GM18909 (cell line): ENCODE measurements around the gene SPATC1L.

Experiments used
- ATAC-seq: cut with Tn5 transposase; IDR thresholded peaks from one replicate; pipeline ENCODE4 v1.9.1; 2021; ENCODE audit warnings: mild to moderate bottlenecking; ENCODE audit not compliant: unreplicated experiment, poor library complexity

Gene SPATC1L

DNA sequence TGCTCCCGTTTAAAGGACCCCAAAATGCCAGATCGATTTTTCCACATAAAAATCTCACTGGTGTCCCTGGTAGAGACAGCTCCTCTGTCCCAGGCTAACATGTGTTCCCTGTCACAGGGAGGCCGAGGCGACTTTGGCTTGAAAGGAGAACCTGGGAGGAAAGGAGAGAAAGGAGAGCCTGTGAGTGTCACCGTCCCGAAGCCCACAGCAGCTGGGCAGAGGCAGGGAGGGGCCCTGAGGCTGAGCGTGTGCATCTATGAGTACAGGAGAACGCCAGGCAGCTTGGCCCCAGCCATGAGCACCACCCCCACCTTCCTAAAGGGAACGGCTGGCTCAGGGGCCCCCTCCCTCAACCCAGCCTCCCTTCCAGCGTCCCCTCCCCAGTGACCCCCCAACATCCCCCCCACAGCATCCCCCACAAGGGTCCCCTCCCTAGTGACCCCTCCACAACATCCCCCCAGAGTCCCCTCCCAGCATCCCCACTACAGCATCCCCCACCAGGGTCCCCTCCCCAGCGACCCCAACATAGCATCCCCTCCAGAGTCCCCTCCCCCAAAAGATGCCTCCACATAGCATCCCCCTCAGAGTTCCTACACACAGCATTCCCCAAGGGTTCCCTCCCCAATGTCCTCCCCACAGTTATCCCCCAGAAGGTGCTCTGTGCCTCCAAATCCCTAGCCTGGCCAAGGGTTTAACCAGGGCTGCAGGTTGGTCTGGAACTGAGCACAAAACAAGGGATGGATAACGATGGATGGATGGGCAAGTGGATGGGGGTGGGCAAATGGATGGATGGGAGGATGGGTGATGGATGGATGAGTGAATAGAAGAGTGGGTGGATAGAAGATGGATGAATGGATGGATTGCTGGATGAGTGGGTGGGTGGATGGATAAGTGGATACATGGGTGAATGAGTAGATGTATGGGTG lies 61.2 kb downstream of the SPATC1L start:
- no peak for ATAC-seq

DNA sequence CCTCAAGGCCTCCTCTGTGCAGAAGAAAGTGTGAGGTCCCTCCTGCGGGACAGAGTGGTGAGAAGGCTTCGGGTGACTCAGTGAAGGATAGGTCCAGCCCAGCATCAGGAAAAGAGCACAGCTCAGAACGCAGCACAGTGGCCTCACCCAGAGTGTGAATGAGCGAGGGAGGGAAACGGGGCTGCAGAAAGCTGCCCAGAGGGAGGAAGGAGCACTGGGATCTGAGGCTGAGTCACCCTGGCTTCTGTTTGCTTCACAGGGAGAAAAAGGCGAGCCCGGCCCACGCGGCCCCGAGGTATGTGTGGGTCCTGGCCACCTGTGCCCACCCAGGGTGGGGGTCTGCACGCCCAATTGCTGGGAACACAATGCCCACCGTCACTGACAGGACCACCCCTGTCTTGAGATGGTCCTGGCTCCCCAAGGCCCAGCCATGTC lies 62.0 kb downstream of the SPATC1L start:
- ATAC-seq, result no peak

DNA sequence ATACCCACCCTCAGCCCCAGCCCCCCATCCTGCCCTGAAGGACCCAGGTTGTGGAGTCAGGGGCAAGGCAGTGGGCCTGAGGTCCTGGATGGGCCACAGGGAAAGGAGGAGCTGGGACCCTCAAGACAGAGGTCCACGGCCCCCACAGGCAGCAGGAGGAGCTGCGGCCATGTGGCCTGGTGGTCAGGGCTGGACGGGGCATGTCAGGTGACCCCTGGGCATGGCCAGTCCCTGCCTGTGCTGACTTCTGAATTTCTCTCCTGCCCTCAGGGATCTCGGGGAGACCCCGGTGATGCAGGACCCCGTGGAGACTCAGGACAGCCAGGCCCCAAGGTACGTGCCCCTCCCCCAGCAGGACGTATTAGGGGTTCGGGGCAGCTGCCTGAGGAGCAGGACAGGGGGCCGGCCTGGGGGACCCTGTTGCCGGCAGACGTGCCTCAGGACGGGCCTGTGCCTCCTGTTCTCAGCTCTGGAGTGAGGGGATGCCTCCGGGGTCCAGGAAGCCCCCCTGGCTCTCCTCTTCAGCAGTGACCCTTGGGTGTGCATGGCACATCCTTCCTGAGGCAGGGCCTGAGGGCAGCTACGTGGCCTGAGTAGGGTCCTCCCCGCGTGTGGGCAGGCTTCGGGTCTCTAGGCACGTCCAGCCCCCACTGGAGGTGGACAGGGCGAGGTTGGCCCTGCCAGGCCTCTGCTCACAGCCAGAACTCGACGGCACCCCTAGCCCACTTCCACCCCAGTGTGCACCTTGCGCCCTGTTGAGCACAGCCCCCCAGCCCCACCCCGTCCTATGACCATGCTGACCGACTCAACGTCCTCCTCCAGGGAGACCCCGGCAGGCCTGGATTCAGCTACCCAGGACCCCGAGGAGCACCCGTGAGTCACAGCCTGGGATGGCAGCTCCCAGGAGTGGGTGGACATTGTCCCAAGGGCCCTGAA lies 62.7 kb downstream of the SPATC1L start:
- ATAC-seq, result no peak

DNA sequence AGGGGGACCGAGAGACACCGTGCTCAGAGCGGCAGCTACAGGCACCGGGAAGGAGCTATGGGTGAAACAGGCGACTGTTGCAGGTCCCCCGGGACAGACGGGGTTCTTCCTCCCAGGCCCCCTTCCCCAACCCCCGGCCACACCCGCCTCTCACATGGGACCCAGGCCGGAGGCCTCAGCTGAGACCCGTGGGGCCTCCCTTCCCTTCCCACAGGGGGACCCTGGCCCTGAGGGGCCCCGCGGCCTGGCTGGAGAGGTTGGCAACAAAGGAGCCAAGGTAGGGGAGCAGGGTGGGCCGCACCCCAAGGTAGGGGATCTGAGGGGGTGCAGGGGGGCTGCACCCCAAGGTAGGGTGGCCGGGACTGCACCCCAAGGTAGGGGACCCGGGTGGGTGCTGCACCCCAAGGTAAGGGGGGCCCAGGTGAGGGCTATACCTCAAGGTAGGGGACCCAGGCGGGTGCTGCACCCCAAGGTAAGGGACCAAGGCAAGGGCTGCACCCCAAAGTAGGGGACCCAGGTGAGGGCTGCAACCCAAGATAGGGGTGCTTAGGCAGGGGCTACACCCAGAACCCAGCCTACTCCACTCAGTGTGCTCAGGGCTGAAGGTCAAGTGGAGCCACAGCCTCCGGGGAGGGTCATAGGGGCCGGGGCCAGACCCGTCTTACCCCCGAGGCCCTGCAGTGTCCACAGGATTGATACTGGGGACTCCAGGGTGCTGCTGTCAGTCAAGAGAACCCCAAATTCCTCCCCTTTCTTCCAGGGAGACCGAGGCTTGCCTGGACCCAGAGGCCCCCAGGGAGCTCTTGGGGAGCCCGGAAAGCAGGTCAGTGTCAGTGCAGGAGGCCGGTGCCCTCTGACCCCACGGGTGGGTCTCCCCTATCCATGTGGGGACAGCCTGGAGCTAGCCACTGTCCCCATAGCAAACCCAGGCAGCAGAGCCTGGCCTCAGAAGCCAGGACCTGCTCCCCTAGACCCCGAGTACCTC lies 63.7 kb downstream of the SPATC1L start:
- ATAC-seq, result no peak

DNA sequence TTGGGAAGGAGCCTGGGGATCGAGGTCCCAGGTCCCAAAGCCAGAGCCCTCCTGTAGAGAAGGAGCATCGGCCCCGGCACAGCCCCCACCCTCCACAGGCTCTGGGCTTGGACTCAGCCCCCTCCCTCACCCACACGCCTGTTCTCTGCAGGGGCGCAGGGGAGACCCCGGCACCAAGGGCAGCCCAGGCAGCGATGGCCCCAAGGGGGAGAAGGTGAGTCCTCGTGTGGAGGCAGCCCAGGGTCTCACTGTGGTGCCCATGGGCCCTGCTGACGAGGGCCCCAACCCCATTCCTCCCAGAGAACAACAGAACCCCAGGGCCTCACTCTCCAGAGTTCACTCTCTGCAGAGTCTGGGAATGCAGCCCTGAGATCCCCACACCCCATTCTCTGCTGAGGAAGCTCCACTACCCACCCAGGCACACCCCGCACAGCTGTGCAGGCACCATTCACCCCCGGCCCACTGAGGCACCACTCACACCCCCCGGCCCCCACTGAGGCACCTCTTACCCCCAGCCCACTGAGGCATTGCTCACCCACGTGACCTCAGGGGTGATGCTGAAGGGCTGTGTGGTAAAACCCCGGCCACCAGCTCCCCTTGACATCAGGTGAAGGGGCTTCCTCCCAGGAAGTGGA lies 64.5 kb downstream of the SPATC1L start:
- ATAC-seq, result no peak

DNA sequence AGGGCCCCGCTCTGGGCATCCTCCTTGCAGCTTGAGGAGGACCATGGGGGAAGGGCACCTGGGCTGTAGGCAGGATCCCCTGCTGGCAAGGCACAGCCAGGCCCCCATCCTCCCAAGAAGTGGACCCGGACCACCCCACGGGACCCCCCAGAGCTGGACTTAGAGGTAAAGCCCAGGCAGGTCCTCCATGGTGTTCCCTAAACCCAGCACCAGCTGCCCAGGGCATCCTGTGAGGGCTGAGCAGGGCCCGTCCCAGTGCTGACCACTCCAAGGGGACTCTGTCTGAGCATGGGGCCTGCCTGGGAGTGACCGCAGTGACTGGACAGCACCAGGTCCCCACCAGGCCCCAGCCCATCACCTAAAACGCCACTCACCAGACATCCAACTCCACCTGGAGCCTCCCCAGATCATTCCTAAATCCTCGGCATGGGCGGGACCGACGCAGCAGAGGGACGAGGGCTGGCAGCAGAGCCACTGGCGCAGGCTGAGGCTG lies 65.1 kb downstream of the SPATC1L start:
- ATAC-seq, result no peak

DNA sequence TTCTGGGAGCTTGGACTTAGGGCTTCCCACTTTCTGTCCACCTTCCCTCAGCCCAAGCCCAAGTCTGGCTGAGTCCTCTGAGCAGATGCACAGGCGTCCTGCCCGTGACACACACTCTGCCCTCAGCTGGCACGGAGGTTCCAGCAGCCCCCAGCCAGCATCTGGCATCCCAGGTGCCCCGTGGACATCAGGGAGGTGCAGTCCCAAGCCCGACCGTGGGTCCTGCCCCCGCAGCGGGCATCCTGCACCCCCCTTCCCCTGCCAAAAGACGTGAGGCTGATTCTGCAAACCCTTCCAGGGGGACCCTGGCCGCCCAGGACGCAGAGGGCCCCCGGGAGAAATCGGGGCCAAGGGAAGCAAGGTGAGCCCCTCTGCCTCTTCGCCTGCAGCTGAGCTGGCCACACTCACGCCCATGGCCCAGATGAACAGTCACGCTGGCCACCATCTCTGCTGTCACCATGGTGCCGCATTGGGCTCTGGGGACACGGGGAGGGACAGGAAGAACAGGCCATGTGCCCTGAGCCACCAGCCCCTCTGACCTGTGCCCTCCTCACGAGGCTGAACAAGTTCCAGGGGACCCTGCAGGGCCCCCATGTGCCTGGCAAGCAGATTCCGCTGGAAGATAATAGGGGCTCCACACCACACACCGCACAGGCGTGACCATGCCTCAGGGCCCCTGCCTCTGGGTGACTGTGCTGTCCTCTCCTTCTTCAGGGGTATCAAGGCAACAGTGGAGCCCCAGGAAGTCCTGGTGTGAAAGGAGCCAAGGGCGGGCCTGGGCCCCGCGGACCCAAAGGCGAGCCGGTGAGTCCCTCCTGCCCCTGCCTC lies 65.7 kb downstream of the SPATC1L start:
- ATAC-seq, result no peak

DNA sequence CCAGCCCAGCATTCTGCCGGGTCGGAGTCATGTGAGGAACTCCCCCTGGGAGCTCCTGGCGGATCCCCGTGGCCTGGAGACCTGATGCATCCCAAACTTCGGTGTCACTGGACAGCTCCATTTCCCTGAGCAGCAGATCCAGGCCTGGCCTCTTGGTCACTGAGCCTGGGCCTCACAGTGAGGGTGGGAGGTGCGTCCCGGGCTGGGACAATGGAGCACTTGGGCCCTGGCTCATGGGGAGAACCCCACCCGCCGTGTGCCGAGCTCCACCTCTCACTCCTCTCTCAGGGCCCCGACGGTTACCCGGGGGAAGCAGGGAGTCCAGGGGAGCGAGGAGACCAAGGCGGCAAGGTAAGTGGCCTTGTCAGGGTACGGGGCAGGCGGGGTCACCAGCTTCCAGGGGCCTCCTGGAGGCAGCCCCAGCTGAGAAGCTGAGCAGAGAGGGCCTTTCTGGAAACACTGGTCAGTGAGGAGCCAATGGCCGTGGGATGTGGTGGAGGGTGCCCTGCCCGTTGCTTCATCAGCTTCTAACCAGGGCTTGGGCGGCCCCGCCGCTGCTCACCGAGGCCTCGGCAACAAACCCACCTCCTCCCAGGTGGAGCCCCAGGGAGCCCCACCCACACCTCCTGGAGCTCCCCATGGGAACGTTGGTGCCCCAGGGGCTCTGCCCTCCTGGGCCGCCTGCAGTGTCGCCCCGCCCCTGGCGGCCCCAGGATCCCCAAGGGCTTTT lies 66.5 kb downstream of the SPATC1L start:
- no peak for ATAC-seq

DNA sequence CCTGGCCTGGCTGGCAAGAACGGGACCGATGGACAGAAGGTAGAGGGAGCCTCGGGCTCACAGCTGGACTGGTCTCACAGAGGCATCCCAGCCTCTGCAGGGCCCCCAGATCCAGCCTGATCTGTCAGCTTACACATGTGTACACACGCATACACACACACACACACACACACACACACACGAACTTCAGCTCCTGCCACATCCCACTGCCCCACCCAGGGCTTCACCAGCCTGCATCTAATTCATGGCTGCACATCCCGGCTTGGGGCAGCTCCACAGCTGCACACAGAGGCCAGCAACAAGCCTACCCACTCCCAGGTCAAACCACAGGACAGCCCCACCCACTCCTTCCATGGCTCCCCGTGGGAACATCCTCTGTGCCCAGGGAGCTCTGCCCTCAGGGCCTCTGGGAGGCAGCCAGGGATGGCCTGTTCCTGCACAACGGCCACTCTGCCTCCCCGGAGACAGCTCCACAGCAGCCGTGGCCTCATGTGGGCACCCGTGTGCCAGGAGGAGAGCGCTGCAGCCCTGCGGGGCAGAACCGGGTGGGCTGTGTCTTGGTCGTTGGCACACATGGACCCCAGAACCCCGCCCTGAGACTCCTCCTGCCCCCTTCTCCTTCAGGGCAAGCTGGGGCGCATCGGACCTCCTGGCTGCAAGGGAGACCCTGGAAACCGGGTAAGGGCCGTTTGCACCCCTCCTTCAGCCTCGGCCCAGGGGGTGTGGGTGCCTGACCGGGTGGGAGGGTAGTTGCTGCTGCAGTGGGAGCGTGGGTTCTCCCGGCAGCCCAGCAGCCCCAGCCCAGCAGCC lies 67.3 kb downstream of the SPATC1L start:
- no peak for ATAC-seq

DNA sequence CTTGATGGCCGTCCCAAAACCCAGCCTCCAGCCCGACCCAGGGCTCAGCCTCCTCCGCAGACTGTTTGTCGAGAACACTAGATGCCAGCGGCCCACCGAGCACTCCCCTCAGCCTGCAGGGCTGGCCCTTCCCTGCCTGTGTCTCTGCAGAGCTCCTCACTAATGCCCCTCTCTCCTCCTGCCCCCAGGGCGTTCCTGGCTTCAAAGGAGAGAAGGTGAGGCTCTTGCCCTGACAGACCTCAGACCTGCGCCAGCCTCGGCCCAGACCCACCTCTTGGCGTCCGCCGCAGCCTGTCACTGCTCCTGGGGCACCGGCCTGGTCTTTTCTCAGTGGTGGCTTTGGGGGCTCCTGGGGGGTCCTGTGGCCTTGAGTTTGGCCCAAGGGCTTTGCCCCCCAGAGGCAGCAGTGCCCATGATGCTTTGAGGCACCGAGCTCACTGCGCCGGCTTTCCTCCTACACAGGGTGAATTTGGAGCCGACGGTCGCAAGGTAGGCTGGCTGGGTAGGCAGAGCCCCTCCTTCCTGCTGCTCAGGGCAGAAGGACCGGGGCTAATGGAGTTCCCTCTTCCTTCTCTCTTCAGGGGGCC lies 68.0 kb downstream of the SPATC1L start:
- no peak for ATAC-seq

DNA sequence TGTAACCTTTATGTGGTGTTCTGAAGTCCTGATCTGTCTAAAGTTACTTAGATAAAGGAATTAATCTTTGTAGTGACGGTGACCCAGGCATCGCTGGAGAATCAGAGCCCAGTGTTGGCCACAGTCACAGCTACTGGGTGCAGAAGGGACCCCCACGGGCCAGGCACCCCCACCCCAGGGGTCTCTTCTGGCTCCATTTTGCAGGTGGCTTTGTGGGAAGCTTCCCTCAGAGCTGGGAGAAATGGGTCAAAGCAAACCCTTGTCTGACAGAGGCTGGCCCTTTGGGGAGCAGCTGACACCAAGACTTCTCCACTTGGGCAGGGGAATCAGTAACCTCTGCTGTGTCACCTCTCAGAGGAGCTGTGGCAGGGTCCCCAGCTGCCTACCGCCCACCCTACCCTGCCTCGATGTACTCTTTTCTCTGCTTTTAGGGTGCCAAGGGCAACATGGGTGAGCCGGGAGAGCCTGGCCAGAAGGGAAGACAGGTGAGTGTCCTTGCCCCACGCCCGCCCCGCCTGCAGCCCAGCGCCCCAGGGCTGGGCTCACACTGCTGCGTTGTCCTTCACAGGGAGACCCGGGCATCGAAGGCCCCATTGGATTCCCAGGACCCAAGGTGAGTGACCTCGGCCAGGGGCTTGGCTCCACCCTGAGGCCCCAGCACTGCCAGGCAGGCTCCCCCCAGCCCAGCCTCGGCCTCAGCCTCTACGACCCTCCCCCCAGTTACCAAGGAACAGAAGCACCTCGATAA lies 68.6 kb downstream of the SPATC1L start:
- ATAC-seq, result no peak

DNA sequence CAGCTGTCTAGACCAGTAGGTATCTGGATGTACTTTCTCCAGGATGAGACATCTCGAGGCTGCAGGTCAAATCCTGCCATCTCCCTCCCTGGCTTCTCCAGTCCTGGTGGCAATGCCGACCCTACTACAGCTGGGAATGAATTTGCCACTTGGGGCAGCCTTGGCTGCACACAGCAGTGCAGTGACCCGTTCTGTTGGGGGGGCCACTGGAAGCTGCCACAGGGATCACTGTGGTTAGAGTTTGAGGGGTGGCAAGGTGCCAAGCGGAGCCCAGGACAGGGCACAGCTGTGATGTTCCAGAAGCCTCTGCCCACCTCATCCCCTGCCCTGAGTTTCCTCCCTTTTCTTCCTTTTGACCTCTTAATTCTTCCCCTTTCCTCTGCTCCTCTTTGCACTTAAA lies 69.3 kb downstream of the SPATC1L start:
- no peak for ATAC-seq

DNA sequence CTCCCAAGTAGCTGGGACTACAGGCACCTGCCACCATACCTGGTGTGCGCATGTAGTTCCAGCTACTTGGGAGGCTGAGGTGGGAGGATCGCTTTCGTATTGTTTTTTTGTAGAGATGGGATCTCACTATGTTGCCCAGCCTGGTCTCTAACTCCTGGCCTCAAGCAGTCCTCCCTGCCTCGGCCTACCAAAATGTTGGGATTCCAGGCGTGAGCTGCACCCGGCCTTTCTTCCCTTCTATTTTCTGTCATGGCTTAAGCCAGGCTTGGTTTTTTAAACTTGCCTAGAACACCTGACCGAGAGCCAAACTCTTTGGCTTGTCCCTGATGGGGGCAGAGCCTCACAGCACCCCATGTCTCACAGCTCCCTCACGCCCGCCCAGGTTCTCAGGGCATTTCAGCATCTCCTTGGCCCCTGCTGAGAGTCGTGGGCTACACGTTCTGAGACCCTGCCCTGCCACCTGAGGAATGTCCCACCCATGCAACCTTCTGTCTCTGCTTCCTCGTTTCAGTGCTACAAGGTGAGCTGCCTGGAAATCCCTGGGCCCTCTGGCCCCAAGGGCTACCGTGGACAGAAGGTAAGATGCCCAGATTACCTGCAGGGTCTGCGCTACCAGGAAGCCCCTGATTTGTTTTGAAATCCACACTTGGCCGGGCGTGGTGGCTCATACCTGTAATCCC lies 70.6 kb downstream of the SPATC1L start:
- no peak for ATAC-seq

DNA sequence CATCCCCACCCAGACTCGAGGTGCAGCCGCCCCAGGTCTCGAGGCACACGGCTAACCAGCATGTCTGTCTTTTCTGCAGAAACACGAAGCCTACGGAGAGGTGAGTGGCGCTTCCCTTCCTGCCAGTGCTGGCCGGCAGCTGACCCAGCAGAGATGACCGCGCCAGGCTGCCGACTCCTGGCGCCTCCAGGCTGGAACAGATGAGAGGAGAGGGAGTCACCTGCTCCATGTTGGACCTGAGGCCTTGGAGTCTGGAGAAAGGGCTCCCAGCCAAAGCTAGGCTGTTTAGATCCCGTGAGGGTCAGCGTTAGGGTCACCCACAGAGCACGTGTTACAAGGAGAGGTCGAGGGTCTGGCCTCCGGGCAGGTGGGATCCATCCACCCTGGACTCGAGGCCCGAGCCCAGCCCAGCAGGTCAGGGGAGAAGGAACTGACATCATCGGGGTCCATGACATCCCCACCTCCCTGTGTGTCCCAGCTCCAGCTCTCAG lies 71.5 kb downstream of the SPATC1L start:
- no peak for ATAC-seq
